GM21381 (cell line): ENCODE results near the gene DENND4A.
"Not testable (repeated sequence)": the region's sequence is repeated elsewhere in the genome, so short reads cannot be mapped to it uniquely, and the experiment has no call there.

Experiments
- ATAC-seq: cut with Tn5 transposase; IDR thresholded peaks from one replicate; pipeline ENCODE4 v1.9.1; 2021; ENCODE audit warnings: mild to moderate bottlenecking, moderate library complexity; ENCODE audit not compliant: unreplicated experiment

The DENND4A gene

GRCh38 chr15:65641768-65642475, 150.2 kb downstream of the DENND4A start:
- ATAC-seq, result no peak

GRCh38 chr15:65639509-65639908, 152.6 kb downstream of the DENND4A start:
- no peak for ATAC-seq

GRCh38 chr15:65638681-65639089, 153.4 kb downstream of the DENND4A start:
- ATAC-seq, result no peak

- ATAC-seq, result no peak
These were observed 154.0 kb downstream of the DENND4A start for GRCh38 chr15:65638109-65638508.

- ATAC-seq, result no peak
These were observed 157.7 kb downstream of the DENND4A start for GRCh38 chr15:65634356-65634755.

GRCh38 chr15:65633752-65634151, 158.3 kb downstream of the DENND4A start:
- ATAC-seq, result no peak

GRCh38 chr15:65632780-65633375, 159.2 kb downstream of the DENND4A start:
- ATAC-seq, result no peak

GRCh38 chr15:65631503-65631902, 160.6 kb downstream of the DENND4A start:
- ATAC-seq, result peak; percentile 61

- peak; percentile 51 for ATAC-seq
These were observed 161.3 kb downstream of the DENND4A start for GRCh38 chr15:65630760-65631159.

GRCh38 chr15:65629548-65629947, 162.5 kb downstream of the DENND4A start:
- no peak for ATAC-seq

GRCh38 chr15:65626856-65627255, 165.2 kb downstream of the DENND4A start:
- ATAC-seq, result no peak

- ATAC-seq, result no peak
These were observed 169.0 kb downstream of the DENND4A start for GRCh38 chr15:65623103-65623502.

GRCh38 chr15:65621638-65622037, 170.5 kb downstream of the DENND4A start, which contains the start of gene SLC24A1:
Gene SLC24A1, plus strand, starts transcription at chr15:65621938. Its CDS starts 2,143 bp downstream, at chr15:65624081.
- no peak for ATAC-seq

- no peak for ATAC-seq
These were observed 171.3 kb downstream of the DENND4A start for GRCh38 chr15:65620833-65621232.

- ATAC-seq, result no peak
These were observed 172.3 kb downstream of the DENND4A start for GRCh38 chr15:65619626-65620290.

- ATAC-seq, result no peak
These were observed 173.5 kb downstream of the DENND4A start for GRCh38 chr15:65618560-65619109.

- ATAC-seq, result not testable (repeated sequence)
These were observed 176.2 kb downstream of the DENND4A start for GRCh38 chr15:65615887-65616286.

- no peak for ATAC-seq
These were observed 178.9 kb downstream of the DENND4A start for GRCh38 chr15:65612949-65613744.

- no peak for ATAC-seq
These were observed 179.5 kb downstream of the DENND4A start for GRCh38 chr15:65612616-65612946.

- ATAC-seq, result no peak
These were observed 180.0 kb downstream of the DENND4A start for GRCh38 chr15:65611888-65612615.
